T-cell (primary cell): Measurements from ENCODE around the gene LINC00305. TPM values are rescaled to one million over a fixed set of nuclear protein-coding genes. Genes with fewer than 3 reads are reported as not detected.

Experiments used
- ATAC-seq, 4 experiments: fragments of 200-7000 bp in 3 of 4; fragments of 150-1000 bp in 1 of 4; cut with Tn5 transposase; replicated peaks in 1 of 4; 1 replicate in 3 of 4; 2 replicates in 1 of 4; pipeline ENCODE4 v1.10.0; 2021; ENCODE audit warnings: moderate library complexity in 3 of 4, mild to moderate bottlenecking in 2 of 4, moderate number of reproducible peaks in 1 of 4
- CTCF ChIA-PET, 2 donors: fragments of 300-600 bp; sonication (Branson Sonifier 250); formaldehyde crosslinking; loops; one replicate each; lab custom pipeline; 2022; ENCODE audit warnings: antibody characterized with exemption in 2 of 2; lab: Charles Lee
- POLR2A ChIA-PET, 2 donors: fragments of 300-600 bp; sonication (Branson Sonifier 250); formaldehyde crosslinking; loops; one replicate each; lab custom pipeline; 2022; ENCODE audit warnings: antibody characterized with exemption in 2 of 2; lab: Charles Lee
- DNase-seq, 35 experiments: peaks; one replicate each; pipeline versions ENCODE4 v3.0.0 to v3.0.0-alpha.2; 2013 to 2023
- H3K27ac ChIP-seq: one replicate; pipeline ENCODE4 v1.5.1; 2013; ENCODE audit warnings: low read length
- H3K27me3 ChIP-seq, 2 experiments: replicated peaks in 1 of 2; 1 replicate in 1 of 2; 2 replicates in 1 of 2; pipeline versions ENCODE4 v1.6.1 to v1.7.0; 2013; ENCODE audit warnings: low read length in 1 of 2, mixed read lengths in 1 of 2; ENCODE audit not compliant: control insufficient read depth in 2 of 2, insufficient read depth in 2 of 2; ENCODE audit errors: extremely low read depth in 1 of 2
- H3K36me3 ChIP-seq, 2 donors: 1 replicate in 1 of 2; 2 replicates in 1 of 2; pipeline versions ENCODE4 v1.6.1 to v1.7.0; 2013; ENCODE audit warnings: low read length in 1 of 2; ENCODE audit not compliant: control insufficient read depth in 2 of 2, insufficient read depth in 1 of 2; ENCODE audit errors: extremely low read depth in 1 of 2
- H3K4me1 ChIP-seq, 2 experiments: 1 replicate in 1 of 2; 2 replicates in 1 of 2; pipeline versions ENCODE4 v1.6.1 to v1.7.0; 2013; ENCODE audit warnings: low read length in 2 of 2, mixed read lengths in 1 of 2; ENCODE audit not compliant: insufficient read depth in 2 of 2, control insufficient read depth in 1 of 2; ENCODE audit errors: extremely low read depth in 1 of 2
- H3K4me3 ChIP-seq, 2 donors: 1 replicate in 1 of 2; 2 replicates in 1 of 2; pipeline versions ENCODE4 v1.5.1 to v1.7.0; 2013; ENCODE audit warnings: mild to moderate bottlenecking in 2 of 2, low read length in 1 of 2, moderate library complexity in 1 of 2; ENCODE audit not compliant: control insufficient read depth in 1 of 2; ENCODE audit errors: extremely low read depth in 1 of 2
- H3K9me3 ChIP-seq: 2 replicates; pipeline ENCODE4 v1.7.0; 2013
- H3K27ac Mint-ChIP-seq, 2 donors: one replicate each; pipeline ENCODE4 v1.8.0; 2020 to 2021; ENCODE audit warnings: mild to moderate bottlenecking in 2 of 2, mixed read lengths in 2 of 2
- H3K27me3 Mint-ChIP-seq, 2 donors: one replicate each; pipeline ENCODE4 v1.8.0; 2021 to 2022; ENCODE audit warnings: mixed read lengths in 2 of 2
- H3K36me3 Mint-ChIP-seq: one replicate; pipeline ENCODE4 v1.8.0; 2021; ENCODE audit warnings: mixed read lengths
- H3K4me1 Mint-ChIP-seq, 3 donors: one replicate each; pipeline ENCODE4 v1.8.0; 2020 to 2022; ENCODE audit warnings: mixed read lengths in 3 of 3, mild to moderate bottlenecking in 1 of 3
- H3K4me3 Mint-ChIP-seq, 3 donors: one replicate each; pipeline ENCODE4 v1.8.0; 2020 to 2022; ENCODE audit warnings: mild to moderate bottlenecking in 3 of 3, mixed read lengths in 3 of 3, moderate library complexity in 3 of 3
- H3K9me3 Mint-ChIP-seq, 3 donors: one replicate each; pipeline ENCODE4 v1.8.0; 2020 to 2022; ENCODE audit warnings: mixed read lengths in 3 of 3
- WGBS: methylation state at CpG from one replicate; pipeline ENCODE4 v1.1.5; 2013; ENCODE audit warnings: missing lambda C conversion rate; ENCODE audit not compliant: insufficient coverage; 5-methylcytosine and 5-hydroxymethylcytosine counted together
- total RNA-seq, 35 experiments: library from RNA in 6 of 35; stranded (reverse) in 6 of 35; fragments of 120-200 nt in 1 of 35; gene quantifications; one replicate each; pipeline versions ENCODE4 v1.2.1 to v1.2.4 and lab custom pipeline; 2013 to 2026

The LINC00305 gene
- total RNA-seq, 5 donors from 2014 or later (not counting 1 experiment from before 2014, with no cell fraction given), result not detected

GRCh38 chr18:64149916-64150438 lies 1.1 kb upstream of the LINC00305 start:
- Mint-ChIP-seq H3K4me3 (no peak overlapping the region), H3K9me3 (peaks cover 0 to 4% (median 0%) of the 10 kb centered on the region in 3 donors), H3K4me1 (no peaks in the 10 kb centered on the region), H3K27ac (no peak overlapping the region), H3K27me3 (no peaks in the 10 kb centered on the region), H3K36me3 (no peaks in the 10 kb centered on the region)
- H3K27me3 ChIP-seq, result no peaks in the 10 kb centered on the region
- no peak overlapping the region for H3K4me3 ChIP-seq
- POLR2A ChIA-PET, result no interaction called here
- no peaks in the 10 kb centered on the region for H3K36me3 ChIP-seq
- no peaks in the 10 kb centered on the region for H3K9me3 ChIP-seq
- ATAC-seq (no peak), DNase-seq (no peak)
- 82% methylated on average over 4 of the region's 11 CpGs for WGBS
- no peak overlapping the region for H3K27ac ChIP-seq
- no peaks in the 10 kb centered on the region for H3K4me1 ChIP-seq
- CTCF ChIA-PET, result no interaction called here

DNA sequence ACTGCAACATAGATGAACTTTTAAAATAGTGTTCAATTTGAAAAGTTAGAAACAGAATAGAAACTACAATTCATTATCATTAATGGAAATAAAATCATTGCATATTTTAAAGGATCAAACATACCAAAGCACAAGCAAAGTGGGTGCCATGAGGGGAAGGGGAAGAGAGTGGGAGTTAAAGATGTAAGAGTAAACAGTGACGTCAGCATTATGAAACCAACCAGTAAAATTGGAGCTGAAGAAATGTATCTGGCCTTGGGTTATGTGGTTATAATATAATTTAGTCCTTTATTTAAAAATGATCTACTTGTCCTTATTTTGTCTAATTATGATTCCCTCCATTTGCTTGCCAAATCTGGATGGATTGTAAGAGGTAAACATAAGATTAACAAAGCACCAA lies 6.0 kb downstream of the LINC00305 start:
- Mint-ChIP-seq H3K27ac (no peak overlapping the region), H3K27me3 (no peaks in the 10 kb centered on the region), H3K4me1 (no peaks in the 10 kb centered on the region), H3K4me3 (no peak overlapping the region), H3K9me3 (peaks cover 0 to 4% (median 3%) of the 10 kb centered on the region in 3 donors), H3K36me3 (no peaks in the 10 kb centered on the region)
- WGBS, result no CpG with 5 or more reads among the region's 1 CpG
- ATAC-seq (no peak), DNase-seq (no peak)
- no peaks in the 10 kb centered on the region for H3K4me1 ChIP-seq
- POLR2A ChIA-PET, result no interaction called here
- CTCF ChIA-PET, result no interaction called here
- no peaks in the 10 kb centered on the region for H3K27me3 ChIP-seq
- no peaks in the 10 kb centered on the region for H3K9me3 ChIP-seq
- no peaks in the 10 kb centered on the region for H3K36me3 ChIP-seq
- H3K4me3 ChIP-seq, result no peak overlapping the region
- H3K27ac ChIP-seq, result no peak overlapping the region

- peaks cover 0 to 3% (median 0%) of the 10 kb centered on the region in 3 donors for H3K9me3 Mint-ChIP-seq
- H3K36me3 Mint-ChIP-seq, result no peaks in the 10 kb centered on the region
- DNase-seq (no peak), ATAC-seq (no peak)
- peaks cover 0 to 2% of the 10 kb centered on the region in 2 experiments for H3K27me3 ChIP-seq
- H3K4me3 Mint-ChIP-seq, result no peak overlapping the region
- no peaks in the 10 kb centered on the region for H3K4me1 Mint-ChIP-seq
- H3K27me3 Mint-ChIP-seq, result no peaks in the 10 kb centered on the region
- H3K4me1 ChIP-seq, result no peaks in the 10 kb centered on the region
- H3K9me3 ChIP-seq, result no peaks in the 10 kb centered on the region
- H3K4me3 ChIP-seq, result no peak overlapping the region
- H3K27ac Mint-ChIP-seq, result no peak overlapping the region
- ChIA-PET POLR2A (no interaction called here), CTCF (no interaction called here)
- no CpG with 5 or more reads among the region's 1 CpG for WGBS
- H3K36me3 ChIP-seq, result no peaks in the 10 kb centered on the region
- H3K27ac ChIP-seq, result no peak overlapping the region
These were observed 11.0 kb downstream of the LINC00305 start for GRCh38 chr18:64137914-64138313.

DNA sequence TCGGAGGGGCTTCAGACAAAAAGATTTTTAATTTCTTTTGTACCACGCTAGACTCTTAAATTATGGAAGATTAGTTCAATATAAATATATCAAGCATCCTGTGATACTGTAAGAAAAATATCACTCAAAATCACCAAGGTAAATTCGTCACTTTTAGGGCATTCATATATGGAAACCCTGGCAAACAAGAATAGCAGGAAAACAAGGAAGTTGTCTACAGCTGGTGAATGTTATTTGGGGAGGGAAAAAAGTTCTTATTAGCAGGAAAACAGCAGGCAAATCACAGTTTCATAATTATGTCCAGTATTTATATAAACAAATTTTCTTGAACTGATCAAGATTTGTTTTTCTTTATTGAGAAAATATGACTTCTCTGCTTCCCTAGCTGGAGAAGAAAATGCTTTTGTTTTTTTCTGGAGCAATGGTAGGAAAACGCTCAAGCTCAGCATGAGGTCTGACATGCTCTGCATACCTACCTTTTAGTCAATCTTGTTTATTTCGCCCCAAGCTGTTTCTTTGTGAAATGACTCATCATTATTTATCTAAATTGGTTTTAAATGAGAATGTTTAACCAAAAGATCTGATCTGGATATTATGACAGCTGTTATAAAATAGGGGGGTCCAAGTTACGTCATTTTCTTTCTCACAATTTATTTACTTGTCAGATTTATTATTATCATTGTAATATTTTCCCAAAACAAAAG lies 14.7 kb downstream of the LINC00305 start:
- DNase-seq (no peak), ATAC-seq (no peak)
- H3K4me1 ChIP-seq, result no peaks in the 10 kb centered on the region
- Mint-ChIP-seq H3K27me3 (no peaks in the 10 kb centered on the region), H3K36me3 (no peaks in the 10 kb centered on the region), H3K9me3 (peaks cover 0 to 8% (median 0%) of the 10 kb centered on the region in 3 donors), H3K27ac (no peak overlapping the region), H3K4me1 (no peaks in the 10 kb centered on the region), H3K4me3 (no peak overlapping the region)
- no peaks in the 10 kb centered on the region for H3K9me3 ChIP-seq
- H3K27ac ChIP-seq, result no peak overlapping the region
- no peak overlapping the region for H3K4me3 ChIP-seq
- H3K36me3 ChIP-seq, result no peaks in the 10 kb centered on the region
- CTCF ChIA-PET, result no interaction called here
- peaks cover 0 to 2% of the 10 kb centered on the region in 2 experiments for H3K27me3 ChIP-seq
- WGBS, result no CpG with 5 or more reads among the region's 6 CpGs
- POLR2A ChIA-PET, result no interaction called here

DNA sequence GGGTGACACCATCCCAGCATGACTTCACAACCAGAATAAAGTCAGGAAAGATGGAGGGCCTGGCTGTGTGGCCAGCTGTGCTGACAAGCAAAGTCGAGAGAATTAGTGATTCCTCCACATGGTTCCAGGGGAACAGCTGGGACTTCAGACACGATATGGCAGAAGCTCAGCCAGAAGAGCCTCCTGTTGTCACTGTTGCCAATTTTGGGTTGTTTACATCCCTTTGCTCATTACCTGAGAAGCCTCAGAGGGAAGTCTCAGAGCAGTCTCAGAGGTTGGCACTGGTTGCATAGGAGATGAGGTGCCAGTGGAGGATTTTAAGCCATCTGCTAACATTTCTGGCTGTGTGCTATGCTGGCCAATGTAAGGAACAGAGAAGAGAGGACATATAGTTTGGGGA lies 16.0 kb downstream of the LINC00305 start:
- Histone ChIP-seq H3K4me3 (no peak overlapping the region), H3K27me3 (peaks cover 0 to 2% of the 10 kb centered on the region in 2 experiments), H3K36me3 (no peaks in the 10 kb centered on the region), H3K9me3 (no peaks in the 10 kb centered on the region), H3K4me1 (no peaks in the 10 kb centered on the region), H3K27ac (no peak overlapping the region)
- H3K4me3 Mint-ChIP-seq, result no peak overlapping the region
- H3K9me3 Mint-ChIP-seq, result peaks cover 0 to 8% (median 0%) of the 10 kb centered on the region in 3 donors
- no peaks in the 10 kb centered on the region for H3K27me3 Mint-ChIP-seq
- 67% methylated on average over 2 of the region's 2 CpGs for WGBS
- no peak overlapping the region for H3K27ac Mint-ChIP-seq
- DNase-seq, result no peak
- no peaks in the 10 kb centered on the region for H3K36me3 Mint-ChIP-seq
- ATAC-seq, result no peak
- H3K4me1 Mint-ChIP-seq, result no peaks in the 10 kb centered on the region
- ChIA-PET POLR2A (interaction anchor here in 1 of 2 donors (0.5 kb wide), 1 partner anchor 1495 kb away, joined by 5 read pairs; no protein-coding TSS in a partner anchor), CTCF (no interaction called here)

GRCh38 chr18:64131314-64131713 lies 17.6 kb downstream of the LINC00305 start:
- Histone ChIP-seq H3K4me3 (no peak overlapping the region), H3K27me3 (no peaks in the 10 kb centered on the region), H3K4me1 (no peaks in the 10 kb centered on the region), H3K36me3 (no peaks in the 10 kb centered on the region), H3K9me3 (no peaks in the 10 kb centered on the region), H3K27ac (no peak overlapping the region)
- Mint-ChIP-seq H3K27me3 (no peaks in the 10 kb centered on the region), H3K9me3 (peaks cover 0 to 8% (median 0%) of the 10 kb centered on the region in 3 donors), H3K36me3 (no peaks in the 10 kb centered on the region), H3K27ac (no peak overlapping the region), H3K4me3 (no peak overlapping the region), H3K4me1 (no peaks in the 10 kb centered on the region)
- ChIA-PET POLR2A (no interaction called here), CTCF (no interaction called here)
- ATAC-seq, result no peak
- WGBS, result no CpG with 5 or more reads among the region's 2 CpGs
- DNase-seq, result no peak
